Stimulated activated CD4-positive, alpha-beta T cell treated with anti-CD3 and anti-CD28 coated beads, Interleukin-15, amount 100 ng/mL, for 24 hours (primary cell): ENCODE measurements around the gene MDC1.

Experiments used
- DNase-seq: peaks from one replicate; pipeline ENCODE4 v3.0.0-alpha.2; 2020

The MDC1 gene

DNA sequence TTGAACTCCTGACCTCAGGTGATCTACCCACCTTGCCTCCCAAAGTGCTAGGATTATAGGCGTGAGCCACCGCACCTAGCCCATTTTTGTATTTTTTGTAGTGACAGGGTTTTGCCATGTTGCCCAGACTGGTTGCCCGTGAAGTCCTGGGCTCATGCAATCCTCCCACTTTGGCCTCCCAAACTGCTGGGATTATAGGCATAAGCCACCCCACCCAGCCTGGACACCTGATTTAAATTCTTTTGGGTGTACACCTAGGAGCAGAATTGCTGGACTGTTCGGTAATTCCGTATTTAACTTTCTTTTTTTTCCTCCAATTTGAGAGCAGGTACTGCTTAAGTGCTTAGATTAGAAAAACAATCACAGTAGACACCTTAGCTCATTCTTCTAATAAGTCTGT lies 20.6 kb downstream of the MDC1 start:
- DNase-seq: no peak

DNA sequence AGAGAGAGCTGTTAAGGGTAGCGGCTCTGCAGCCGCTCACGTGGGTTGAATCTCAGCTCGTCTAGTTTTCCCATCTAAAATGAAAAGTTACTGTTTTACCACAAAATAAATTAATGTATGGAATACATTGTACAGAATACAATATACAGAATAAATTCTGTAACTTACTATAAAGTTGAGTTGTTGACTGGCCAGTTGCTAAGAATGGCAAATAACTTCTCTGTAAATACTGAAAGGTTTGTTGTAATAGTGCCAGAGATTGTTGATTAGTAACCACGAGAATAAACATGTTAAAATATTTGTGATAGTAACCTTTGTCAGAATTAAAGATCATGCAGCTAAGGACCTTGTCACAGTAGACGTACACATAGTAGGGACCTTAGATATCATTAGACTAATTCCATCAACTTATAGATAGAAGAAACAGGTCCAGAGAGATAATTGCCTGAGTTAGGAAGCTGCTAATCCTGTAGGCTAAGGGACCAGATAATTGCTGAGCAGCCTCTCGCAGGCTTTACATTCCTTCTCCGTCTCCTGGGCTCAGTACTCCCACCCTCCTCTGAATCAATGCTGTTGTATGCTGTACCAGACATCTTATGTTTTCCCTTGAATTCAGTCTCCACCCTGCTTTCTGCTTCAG lies 25.8 kb downstream of the MDC1 start:
- no peak for DNase-seq

DNA sequence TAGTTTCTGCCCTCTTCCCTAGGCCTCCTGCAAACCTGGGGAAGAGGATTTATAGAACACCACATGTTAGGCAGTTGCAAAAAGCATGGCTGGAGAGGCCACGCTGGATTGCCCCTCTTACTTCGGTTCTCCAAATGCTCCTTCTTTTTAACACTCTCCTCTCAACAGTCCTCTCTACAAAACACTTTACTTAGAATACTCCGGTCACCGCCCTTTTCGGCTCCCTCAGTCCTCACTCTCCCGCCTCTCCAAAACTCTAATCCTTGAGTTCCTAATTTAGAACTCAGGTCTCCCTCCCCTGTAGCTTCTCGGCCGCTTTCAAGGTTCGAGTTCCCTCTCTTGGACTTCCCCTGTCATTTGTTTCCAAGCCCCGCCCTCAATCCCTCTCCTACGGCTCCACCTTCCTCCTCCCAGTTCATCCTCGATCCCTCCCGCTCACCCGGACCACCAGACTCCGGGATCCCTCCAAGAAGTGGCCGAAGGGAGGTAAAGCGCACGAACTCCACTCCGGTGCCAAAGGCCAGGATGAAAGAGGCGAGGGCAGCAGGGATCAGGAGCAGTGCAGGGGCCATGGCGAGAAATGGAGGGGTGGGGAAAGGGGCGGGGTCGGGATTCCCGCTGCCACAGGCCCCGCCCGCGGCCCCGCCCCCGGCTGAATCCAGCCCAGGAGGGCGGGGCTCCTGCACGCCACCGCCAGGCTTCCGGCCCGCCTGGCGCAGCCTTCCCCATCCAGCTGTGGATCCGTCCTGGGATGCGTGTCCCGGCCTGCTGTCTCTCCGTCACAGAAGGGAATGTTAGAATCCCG lies 26.5 kb downstream of the MDC1 start, which contains the start of gene NRM:
Gene NRM, minus strand, starts transcription at position 582 of the 805 bp plus-strand sequence. Its CDS starts 10 bp downstream, at position 572.
- peak; percentile 87 for DNase-seq

DNA sequence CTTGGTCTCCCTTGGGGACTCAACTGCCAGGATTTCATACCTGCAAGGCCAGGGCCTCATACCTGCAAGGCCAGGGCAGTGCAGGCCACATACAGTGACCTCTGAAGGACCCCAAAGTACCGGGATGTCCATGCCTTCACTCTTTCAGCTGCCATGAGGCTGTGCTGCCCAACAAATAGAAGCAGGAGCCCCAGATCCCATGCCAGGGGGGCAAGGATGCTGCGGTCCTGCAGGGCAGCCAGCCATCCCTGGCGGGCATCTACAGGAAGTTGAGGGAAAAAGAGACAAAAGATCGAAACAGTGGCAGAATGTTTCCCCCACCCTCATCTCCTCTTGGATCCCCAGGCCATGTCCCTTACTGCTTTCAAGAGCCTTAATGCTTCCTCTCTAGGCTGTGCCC lies 27.1 kb downstream of the MDC1 start:
- no peak for DNase-seq

DNA sequence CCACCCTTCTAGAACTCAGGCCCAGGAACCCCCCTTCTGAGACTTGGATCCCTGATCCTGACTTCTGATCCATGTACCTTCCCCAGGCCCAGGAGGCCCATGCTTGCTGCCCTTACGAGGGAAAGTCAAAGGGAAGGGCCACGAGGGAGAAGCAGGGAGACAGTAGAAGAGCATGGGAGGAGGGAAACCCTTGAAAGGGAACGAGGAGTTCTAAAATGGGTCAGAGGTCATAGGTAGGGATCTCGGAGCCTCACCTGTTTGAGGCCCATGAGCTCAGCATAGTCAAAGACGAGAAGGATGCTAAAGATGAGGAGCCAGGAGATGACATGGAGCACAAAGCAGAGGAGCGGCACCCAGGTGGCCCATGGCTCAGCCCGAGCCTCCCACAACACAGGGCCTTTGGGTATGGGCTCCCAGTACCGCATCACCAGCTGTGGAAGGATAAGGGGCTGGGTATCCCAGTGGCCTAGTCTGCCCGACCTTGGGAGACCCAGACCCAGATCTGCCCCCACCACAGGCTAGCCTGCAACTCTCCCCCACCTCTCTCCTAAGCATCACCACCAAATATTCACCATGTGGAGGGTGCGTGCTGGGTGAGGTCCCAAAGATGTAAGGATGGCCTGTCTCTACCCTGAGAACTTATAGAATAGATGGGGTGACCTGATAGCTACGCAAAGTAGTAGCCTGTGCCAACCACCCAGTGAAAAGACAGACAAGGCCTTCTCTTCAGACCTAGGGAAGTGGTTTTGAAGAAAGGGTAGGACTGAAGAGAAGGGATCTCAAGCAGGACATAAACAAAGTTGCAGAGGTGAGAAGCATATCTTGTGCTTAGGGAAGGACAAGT lies 27.8 kb downstream of the MDC1 start:
- DNase-seq: no peak

DNA sequence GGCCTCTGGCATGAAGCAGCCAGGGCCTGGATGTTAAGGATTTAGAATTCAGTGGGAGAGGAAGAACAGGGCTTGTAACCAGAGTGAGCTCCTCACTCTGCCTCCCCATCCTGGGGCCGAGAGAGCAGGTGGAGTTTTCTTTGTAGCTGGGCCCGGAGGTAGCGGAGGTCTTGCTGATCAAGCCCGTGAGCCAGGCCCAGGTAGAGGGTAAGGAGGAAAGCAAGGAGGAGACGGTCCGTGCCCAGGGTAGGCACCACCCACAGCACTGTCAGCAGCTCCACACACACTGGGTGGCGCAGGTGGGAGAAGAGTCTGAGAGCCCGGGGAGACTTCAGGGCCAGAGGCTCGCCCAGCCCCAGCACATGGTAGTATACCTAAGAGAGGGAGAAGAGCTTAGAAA lies 28.5 kb downstream of the MDC1 start:
- DNase-seq: no peak

DNA sequence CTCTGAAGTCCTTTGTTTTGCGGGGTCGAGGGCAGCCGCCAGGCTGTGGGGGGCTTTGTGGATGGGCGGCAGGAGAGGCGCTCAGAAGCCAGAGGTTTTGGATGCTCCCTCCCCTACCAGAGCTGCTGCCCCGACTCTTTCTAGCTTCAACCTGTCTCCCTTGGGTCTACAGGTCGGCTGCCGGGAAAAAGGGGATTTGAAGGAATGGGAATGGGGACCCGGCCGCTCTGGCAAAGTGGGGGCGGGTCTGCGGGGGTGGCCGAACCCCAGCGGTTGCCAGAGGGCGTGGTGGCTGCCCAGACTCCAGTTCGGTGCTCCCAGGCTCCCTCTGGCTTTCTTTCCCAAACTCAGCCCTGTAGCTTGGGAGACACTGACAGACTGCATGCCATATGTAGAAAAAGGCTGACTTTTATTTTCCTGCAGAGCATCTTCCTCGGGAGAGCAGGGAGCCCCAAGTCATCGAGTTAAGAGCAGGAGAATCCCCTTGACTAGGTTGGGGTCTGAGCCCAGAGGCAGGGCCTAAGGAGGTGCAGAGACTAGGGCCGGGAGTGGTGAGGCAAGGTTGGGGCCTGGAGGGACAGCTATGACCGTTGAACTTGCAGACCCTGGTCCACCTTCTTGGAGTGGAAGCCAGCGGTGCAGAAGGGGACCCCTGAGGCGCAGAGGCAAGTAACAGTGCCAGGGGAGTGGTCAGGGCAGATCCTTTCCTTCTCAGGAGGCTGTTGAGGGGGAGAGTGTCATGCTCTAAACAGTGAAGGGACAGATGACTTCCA lies 29.2 kb downstream of the MDC1 start:
- DNase-seq: no peak

DNA sequence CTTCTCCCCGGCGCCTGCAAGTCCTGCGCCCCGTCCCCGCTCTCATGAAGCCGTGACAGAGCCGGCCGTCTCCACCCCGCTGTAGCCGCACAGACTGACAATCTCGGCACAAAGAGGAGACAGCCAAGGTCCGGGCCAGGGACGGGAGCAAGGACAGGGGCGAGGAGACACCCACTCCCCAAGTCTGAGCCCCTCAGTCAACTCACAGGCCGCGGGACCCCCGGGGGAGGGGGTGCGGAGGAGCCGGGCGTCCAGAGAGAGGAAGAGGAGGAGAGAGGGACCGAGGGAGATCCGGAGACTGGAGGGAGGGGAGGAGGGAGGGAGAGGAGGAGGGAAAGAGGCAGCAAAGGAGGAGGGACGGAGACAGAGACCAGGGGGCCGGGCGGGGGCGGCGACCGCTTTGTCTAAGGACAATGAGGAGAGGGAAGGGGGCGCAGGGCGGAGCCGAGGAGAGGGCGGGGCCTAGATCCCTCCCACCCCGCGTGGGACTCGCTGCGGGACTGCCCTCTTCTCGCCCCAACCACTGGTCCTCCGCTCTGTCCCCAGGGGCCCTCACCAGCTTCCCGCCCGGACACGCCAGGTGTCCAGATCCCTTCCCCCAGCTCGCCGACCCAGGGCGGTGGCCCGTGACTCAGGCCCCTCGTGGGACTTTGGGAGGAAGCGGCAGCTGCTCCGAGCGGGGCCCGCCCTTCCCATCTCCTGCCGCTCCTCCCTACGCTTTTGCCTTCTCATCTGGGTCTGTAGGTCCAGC lies 30.0 kb downstream of the MDC1 start:
- DNase-seq: peak; percentile 97

DNA sequence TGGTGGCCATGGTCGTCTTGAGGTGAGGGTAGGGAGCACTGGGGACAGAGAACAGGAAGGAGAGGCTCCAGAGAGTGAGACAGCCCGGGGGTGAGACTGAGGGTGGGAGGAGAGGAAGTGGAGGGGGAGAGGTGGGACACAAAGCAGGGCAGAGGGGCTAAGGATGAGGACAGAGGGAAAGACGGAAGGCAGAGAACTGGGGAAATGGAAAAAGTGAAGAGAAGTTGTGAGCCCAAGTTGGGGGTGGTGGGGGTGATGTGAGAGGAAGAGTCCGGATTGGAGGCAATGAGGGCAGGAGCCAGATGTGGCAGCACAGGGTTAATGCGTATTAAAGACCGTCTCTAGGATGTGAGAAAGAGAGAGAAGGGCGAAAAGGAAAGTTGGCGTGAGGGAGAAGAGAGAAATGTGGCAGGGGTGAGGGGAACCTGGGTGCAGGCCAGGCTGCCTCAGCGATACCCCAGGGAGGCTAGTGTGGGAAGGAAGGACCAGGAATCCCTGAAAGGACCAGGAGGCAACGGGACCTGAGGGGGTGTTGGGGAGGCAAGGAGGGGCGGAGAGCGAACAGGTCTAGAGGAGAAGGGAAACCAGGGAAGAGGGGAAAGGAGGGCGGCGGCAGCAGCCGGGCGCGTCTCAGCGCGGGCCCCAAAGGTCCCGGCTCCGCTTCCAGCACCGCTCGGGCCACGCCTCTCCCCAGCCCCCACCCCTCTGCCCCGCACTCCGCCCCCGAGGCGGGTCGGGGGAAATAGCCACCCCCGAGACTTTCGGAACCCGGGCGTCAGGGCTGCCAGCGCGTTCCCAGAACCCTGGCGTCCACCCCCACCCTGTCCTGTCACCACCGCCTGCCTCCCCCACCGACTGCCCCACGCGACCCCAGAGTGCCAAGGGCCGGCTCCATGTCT lies 30.8 kb downstream of the MDC1 start, which contains the start of gene PPP1R18:
Gene PPP1R18, minus strand, starts transcription at position 637 of the 899 bp plus-strand sequence. Its CDS starts 627 bp downstream, at position 10.
- DNase-seq: peak; percentile 93

DNA sequence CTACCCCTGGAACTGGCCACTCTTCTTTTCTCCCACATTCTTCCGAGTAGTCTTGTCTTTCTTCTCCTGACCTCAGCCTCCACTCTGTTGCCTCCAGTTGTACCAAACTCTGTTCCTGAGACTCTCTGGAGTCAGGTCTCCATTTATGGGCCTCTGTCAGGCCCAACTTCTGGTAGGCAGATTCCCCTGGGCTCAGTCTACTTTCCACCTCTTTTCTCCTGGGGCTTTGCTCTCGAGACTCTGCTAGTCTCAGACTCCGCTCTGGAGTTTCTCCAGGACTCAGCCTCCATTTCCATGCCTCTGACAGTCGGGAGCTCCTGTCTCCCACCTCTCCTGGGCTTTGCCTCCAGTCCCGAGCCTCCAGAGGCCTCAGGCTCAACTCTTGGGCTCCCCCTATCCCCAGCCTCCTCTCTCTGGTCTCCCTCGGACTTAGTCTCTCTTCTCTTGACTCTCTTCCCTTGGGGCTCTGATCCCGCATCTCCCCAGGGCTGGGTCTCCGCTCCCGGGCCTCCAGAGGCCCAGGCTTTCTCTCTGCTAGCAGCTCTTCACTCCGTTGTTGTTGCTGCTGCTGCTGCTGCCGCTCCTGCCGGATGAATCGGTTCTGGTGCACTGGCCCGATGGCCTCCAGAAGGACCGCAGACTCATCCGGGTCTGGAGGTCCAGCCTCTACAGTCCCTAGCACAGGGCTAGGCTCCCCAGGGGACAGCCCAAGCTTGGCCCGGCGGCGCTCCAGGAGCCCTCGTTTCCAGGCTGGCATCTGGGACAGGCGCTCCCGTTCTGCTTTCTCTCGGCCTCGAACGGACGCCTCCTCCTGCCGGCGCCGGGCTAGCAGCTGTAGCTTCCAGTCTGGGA lies 31.7 kb downstream of the MDC1 start:
- DNase-seq: peak; percentile 40

DNA sequence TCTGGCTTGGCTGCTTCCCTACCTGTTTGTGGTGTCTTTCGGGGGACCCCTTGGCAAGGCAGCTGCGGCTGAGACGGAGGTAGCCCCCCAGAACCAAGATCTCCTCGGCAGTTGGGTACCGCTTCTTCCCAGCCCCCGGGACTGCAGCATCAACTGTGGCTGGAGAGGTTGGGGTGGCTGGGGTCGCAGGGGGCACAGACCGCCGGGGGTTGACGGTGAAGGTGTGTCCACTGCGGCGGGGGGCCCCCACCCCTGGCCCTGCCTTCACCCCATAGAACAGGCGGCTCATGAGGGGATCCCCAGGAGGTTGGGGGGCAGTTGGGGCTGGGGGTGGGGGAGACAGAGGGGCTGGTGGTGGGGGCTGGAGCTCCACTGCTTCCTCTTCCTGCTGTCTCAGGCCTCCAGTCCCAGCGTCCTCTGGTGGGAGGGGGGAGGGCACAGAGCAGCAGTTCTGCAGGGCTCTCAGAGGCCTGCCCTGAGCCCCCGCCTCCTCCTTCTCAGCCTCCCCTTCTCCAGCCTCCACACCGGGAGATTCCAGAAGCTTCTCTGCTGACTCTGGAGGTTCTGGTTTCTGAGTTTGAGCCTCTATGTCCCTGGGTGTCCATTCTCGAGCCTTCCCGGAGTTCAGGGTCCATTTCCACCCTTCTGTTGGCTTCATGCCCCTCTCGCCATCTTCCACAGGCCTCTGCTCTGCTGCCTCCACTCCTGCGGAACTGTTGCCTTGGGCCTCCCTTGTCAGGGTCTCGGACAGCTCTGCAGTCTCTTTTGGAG lies 32.5 kb downstream of the MDC1 start:
- peak; percentile 78 for DNase-seq

DNA sequence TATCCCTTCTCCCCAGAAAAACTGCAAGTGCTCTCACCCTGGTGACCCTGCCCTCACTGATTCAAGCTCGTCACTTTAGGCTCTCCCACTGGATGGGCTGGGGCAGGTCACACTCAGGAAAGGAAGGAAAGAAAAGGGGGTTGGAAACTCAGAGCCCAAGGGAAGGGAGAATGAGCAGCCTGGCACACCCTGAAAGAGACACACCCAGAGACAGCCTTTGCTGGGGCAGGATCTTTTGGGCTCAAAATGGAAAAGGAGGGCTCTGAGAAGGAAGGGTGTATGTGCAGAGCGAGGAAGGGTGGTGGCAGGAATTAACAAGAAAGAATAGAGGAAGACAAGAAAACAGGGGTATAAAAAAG lies 33.1 kb downstream of the MDC1 start:
- no peak for DNase-seq

DNA sequence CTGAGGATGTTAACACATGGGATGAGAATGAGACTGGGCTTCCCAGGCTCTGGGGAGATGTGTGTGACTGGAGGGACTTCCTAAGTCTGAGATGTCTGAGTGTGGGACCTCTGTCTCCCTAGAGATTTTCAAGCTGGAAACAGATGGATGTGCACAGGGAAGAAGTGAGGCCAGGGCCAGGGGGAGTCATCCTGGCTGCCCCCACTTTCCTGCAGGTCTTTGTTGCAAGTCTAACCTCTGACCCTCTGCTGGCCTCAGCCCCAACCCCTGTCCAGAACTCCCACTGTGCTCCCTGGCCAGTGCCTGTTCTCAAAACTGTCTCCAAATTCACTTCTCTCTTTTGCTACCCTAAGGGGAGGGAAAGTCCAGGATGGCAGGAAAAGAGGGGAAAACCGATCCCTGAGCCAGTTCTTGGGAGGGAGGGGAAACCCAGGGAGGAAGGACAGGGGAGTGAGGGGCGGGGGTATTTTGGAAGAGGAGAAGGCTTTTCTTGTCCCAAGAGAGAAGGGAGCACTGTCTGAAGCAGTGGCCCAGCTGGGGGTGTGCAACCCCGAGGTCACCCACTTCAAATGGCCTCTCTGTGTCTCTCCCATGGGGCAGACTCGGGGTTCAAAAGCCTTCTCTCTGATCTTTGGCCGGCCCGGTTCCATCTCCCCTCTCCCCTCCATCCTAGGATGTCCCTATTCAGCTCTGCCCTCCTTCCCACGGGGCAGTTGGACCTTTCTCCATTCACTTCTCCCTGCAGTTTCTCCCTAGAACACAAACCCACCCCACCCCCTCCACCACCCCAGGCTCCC lies 33.7 kb downstream of the MDC1 start:
- no peak for DNase-seq

DNA sequence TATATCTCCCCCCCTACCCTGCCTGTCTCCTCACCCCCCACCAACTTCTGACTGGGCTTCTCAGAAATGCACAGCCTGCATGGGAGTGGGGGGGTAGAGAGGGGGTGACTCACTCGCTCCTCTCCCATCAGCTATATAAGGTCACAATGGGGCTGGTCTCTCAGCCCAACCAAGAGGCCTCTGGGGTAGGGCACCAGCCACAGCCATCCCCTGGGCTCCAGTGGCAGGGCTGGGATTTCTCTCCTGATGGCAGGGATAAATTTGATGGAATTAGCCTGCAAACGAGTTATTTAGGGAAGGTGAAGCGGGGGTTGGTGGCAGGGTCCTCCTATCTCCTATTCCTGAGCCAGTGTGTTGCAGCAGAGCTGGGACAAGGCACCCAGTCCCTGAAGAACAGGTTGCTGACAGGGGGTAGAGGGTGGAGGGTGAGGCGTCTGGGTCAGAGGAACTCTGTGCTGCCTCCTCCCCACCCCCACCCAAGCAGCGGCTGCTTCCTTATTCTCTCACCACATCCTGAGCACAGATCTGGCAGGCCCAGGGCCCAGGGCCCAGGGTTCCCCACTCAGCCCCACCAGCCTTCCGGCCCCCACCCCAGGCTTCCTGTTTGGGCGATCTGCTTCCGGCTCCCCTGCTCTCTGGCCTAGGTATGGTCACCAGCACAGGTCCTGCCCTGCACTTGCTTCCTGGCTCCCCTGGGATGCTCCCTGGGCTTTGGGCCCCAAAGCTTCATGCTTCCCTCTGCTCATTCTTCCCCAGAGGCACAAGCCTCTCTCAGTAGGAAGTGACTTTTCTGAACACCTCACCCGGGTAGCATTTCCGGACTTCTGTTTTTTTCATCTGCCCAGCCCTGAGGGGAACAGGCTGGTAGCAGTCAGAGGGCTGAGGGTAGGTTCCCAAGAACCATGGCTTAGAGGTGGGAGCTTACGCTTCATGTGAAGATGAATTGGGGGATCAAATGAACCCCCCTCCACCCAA lies 34.7 kb downstream of the MDC1 start:
- peak; percentile 89 for DNase-seq

DNA sequence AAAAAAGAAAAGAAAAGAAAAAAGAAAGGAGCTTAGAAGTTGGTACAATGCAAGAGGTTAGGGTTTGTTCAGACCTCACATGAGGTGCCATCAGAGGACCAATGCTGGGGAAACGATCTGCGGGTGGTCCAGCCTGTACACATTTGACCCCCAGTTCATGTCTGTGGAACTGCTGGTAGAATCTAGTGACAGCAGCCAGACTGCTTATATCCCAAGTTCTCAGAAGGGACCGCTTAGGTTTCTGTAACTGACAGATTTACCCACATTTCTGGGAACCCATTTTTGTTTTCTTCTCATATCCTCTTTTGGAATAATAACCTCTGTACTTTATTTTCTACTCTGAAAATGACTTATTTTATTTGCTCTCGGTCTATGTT lies 35.3 kb downstream of the MDC1 start:
- peak; percentile 16 for DNase-seq

DNA sequence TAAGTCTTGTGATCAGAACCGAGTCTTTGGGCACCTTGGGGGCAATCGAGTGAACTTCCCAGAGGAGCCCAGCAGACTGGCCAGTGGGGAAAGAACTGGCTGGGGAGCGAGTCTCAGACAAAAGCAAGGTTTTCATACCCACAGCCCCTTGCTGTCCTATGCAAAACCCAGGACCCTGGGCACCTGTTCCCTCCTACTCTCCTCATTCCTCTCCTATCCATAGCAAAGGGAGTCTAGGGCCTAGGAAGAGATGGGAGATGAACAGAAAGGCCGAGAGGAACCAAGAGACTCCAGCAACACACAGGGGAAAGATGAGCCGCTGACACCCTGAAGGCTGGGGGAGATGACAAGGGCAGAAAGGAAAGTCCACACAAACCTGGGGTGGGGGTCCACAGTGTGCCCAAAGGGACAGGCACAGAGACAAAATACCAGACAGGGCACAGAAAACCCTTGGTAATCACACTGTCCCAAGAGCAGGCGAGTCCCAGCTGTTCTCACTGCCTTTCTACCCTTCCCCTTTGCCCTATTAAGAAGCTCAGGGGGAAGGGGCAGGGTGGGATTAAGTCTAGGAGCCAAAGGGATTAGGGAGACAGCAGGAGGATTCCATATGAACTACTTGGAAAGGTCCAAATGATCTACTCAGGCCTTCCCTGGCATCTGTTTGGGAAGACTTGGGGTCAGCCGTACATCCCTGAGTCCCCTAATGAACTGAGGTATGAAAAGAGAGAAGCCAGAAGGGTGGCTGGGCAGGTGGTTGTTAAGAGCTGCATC lies 37.1 kb downstream of the MDC1 start:
- no peak for DNase-seq
